ENCODE data around the gene RBCK1.
"Not testable (repeated sequence)": the region's sequence is repeated elsewhere in the genome, so short reads cannot be mapped to it uniquely, and the experiment has no call there.

Gene RBCK1

DNA sequence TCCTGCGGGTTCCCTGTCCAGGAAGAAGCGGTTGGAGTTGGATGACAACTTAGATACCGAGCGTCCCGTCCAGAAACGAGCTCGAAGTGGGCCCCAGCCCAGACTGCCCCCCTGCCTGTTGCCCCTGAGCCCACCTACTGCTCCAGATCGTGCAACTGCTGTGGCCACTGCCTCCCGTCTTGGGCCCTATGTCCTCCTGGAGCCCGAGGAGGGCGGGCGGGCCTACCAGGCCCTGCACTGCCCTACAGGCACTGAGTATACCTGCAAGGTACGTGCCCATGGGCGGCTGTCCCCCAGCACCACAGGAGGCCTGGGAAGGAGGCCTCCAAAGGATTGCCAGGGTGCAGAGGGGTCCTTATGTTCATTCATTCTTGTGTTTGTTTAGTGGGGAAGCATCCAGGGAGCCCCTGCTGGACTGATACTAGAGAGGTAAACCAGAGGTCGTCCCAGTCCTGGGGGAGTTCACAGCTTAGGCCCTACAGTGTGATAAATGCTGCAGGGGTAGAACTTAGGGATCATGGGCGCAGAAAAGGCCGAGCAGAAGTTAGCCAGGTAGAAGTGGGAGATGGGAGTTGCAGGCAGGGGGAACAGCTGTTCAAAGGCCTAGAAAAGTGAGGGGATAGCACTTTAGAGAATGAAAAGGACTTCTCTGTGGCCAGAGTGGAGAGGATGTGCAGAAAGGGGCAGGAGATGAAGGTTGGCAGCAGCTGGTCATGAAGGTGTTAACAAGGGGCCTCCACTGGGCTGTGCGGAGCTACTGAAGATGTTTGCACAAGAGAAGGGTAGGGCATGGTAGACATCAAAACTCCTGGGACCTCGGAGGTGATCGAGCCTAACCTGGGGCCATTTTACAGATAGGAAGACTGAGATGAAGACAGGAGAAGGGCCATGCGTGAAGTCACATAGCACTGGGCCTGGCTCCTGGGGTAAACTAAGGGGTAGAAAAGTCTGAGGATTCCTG lies 19.8 kb upstream of the RBCK1 start:
- Histone ChIP-seq H3K36me3 (ENCODE audit: insufficient read depth, low read length) (peaks cover 87% of the 10 kb centered on the region; the same call in 1 of the 2 replicates), H3K9ac (ENCODE audit: insufficient read length) (no peak overlapping the region), H3K4me3 (no peak overlapping the region), H3K9me3 (ENCODE audit: low read depth, low read length) (no peaks in the 10 kb centered on the region), H3K27ac (no peak overlapping the region)
- TF ChIP-seq POLR2AphosphoS5 (IDR thresholded peaks at IDR 0.05; ENCODE audit: borderline replicate concordance, low read depth, low read length), result no peak
- no peak for TF ChIP-seq EZH2 (IDR thresholded peaks at IDR 0.05)
- no peak for TF ChIP-seq FOXP2 (optimal IDR thresholded peaks at IDR 0.05; ENCODE audit: control extremely low read depth, extremely low read length, insufficient read depth)
- no peak for DNase-seq (ENCODE audit: low read depth, low spot score)

- Histone ChIP-seq H3K9ac (ENCODE audit: insufficient read length) (no peak overlapping the region), H3K36me3 (ENCODE audit: insufficient read depth, low read length) (peaks cover 86% of the 10 kb centered on the region; the same call in 1 of the 2 replicates), H3K4me3 (no peak overlapping the region), H3K27ac (no peak overlapping the region), H3K9me3 (ENCODE audit: low read depth, low read length) (no peaks in the 10 kb centered on the region)
- no peak for DNase-seq (ENCODE audit: low read depth, low spot score)
- no peak for TF ChIP-seq FOXP2 (optimal IDR thresholded peaks at IDR 0.05; ENCODE audit: control extremely low read depth, extremely low read length, insufficient read depth)
- TF ChIP-seq EZH2 (IDR thresholded peaks at IDR 0.05), result no peak
- no peak for TF ChIP-seq POLR2AphosphoS5 (IDR thresholded peaks at IDR 0.05; ENCODE audit: borderline replicate concordance, low read depth, low read length)
Observed at GRCh38 chr20:389220-389619, 18.9 kb upstream of the RBCK1 start.

- no peak overlapping the region for H3K4me3 ChIP-seq
- no peak overlapping the region for H3K9ac ChIP-seq (ENCODE audit: insufficient read length)
- no peak for DNase-seq (ENCODE audit: low read depth, low spot score)
- H3K27ac ChIP-seq, result no peak overlapping the region
- peaks cover 92% of the 10 kb centered on the region; the same call in 1 of the 2 replicates for H3K36me3 ChIP-seq (ENCODE audit: insufficient read depth, low read length)
- no peak for TF ChIP-seq FOXP2 (optimal IDR thresholded peaks at IDR 0.05; ENCODE audit: control extremely low read depth, extremely low read length, insufficient read depth)
- no peak for TF ChIP-seq EZH2 (IDR thresholded peaks at IDR 0.05)
- no peak for TF ChIP-seq POLR2AphosphoS5 (IDR thresholded peaks at IDR 0.05; ENCODE audit: borderline replicate concordance, low read depth, low read length)
- H3K9me3 ChIP-seq (ENCODE audit: low read depth, low read length), result no peaks in the 10 kb centered on the region
Observed at GRCh38 chr20:391041-391711, 16.9 kb upstream of the RBCK1 start.

- H3K36me3 ChIP-seq (ENCODE audit: insufficient read depth, low read length), result peaks cover 95% of the 10 kb centered on the region; the same call in 1 of the 2 replicates
- H3K9ac ChIP-seq (ENCODE audit: insufficient read length); H3K9me3 ChIP-seq (ENCODE audit: low read depth, low read length); H3K27ac ChIP-seq; H3K4me3 ChIP-seq; DNase-seq (ENCODE audit: low read depth, low spot score): not testable (repeated sequence)
Observed at GRCh38 chr20:393296-393695, 14.8 kb upstream of the RBCK1 start.

DNA sequence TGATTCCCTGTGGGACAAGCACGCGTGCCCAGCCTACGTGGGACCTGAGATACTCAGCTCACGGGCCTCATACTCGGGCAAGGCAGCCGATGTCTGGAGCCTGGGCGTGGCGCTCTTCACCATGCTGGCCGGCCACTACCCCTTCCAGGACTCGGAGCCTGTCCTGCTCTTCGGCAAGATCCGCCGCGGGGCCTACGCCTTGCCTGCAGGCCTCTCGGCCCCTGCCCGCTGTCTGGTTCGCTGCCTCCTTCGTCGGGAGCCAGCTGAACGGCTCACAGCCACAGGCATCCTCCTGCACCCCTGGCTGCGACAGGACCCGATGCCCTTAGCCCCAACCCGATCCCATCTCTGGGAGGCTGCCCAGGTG lies 11.9 kb upstream of the RBCK1 start:
- TF ChIP-seq POLR2AphosphoS5 (IDR thresholded peaks at IDR 0.05; ENCODE audit: borderline replicate concordance, low read depth, low read length) (no peak), FOXP2 (optimal IDR thresholded peaks at IDR 0.05; ENCODE audit: control extremely low read depth, extremely low read length, insufficient read depth) (no peak), EZH2 (IDR thresholded peaks at IDR 0.05) (no peak)
- H3K4me3 ChIP-seq, result no peak overlapping the region
- H3K36me3 ChIP-seq (ENCODE audit: insufficient read depth, low read length), result peaks cover 65% of the 10 kb centered on the region; the same call in 1 of the 2 replicates
- no peak overlapping the region for H3K27ac ChIP-seq
- no peak for DNase-seq (ENCODE audit: low read depth, low spot score)
- no peaks in the 10 kb centered on the region for H3K9me3 ChIP-seq (ENCODE audit: low read depth, low read length)
- no peak overlapping the region for H3K9ac ChIP-seq (ENCODE audit: insufficient read length)

- no peak for TF ChIP-seq EZH2 (IDR thresholded peaks at IDR 0.05)
- no peak for TF ChIP-seq POLR2AphosphoS5 (IDR thresholded peaks at IDR 0.05; ENCODE audit: borderline replicate concordance, low read depth, low read length)
- TF ChIP-seq FOXP2 (optimal IDR thresholded peaks at IDR 0.05; ENCODE audit: control extremely low read depth, extremely low read length, insufficient read depth), result no peak
- Histone ChIP-seq H3K36me3 (ENCODE audit: insufficient read depth, low read length) (peaks cover 59% of the 10 kb centered on the region; the same call in 1 of the 2 replicates), H3K9me3 (ENCODE audit: low read depth, low read length) (no peaks in the 10 kb centered on the region), H3K27ac (no peak overlapping the region), H3K4me3 (no peak overlapping the region), H3K9ac (ENCODE audit: insufficient read length) (no peak overlapping the region)
- no peak for DNase-seq (ENCODE audit: low read depth, low spot score)
Observed at GRCh38 chr20:396619-397431, 11.3 kb upstream of the RBCK1 start.

DNA sequence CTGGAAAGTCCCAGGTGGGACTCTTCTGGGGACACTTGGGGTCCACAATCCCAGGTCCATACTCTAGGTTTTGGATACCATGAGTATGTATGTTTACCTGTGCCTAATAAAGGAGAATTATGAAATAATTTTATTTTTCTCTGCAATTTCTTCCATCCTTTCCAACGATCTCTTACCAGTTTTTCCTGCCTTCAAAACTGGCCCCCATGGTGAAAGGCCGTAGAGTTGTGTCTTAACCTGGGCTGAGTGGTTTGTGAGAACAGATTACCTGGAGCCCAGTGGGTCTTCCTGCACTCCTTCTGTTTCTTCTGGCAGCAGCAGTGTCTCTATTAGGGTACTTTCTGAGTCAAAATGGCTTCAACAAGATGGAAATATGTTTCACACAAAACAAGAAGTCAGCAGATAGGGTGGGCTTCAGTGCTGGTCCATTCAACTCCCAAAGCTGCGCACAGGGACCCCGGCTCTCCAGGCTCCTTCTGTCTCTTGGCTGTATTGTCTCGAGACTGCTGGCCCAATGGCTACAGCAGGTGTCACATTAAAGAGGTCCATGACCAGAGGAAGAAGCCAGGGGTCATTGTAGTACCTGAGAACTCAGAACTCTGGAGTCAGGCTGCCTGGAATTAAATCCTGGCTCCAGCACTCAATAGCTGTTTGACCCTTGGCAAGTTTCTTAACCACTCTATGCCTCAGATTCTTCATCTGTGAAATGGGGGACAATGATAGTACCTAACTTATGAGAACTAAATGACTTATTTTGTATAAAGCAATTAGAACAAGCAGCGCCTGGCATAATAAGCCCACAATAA lies 10.5 kb upstream of the RBCK1 start:
- TF ChIP-seq POLR2AphosphoS5 (IDR thresholded peaks at IDR 0.05; ENCODE audit: borderline replicate concordance, low read depth, low read length) (no peak), FOXP2 (optimal IDR thresholded peaks at IDR 0.05; ENCODE audit: control extremely low read depth, extremely low read length, insufficient read depth) (no peak), EZH2 (IDR thresholded peaks at IDR 0.05) (no peak)
- no peak overlapping the region for H3K4me3 ChIP-seq
- no peak for DNase-seq (ENCODE audit: low read depth, low spot score)
- no peak overlapping the region for H3K27ac ChIP-seq
- peaks cover 51% of the 10 kb centered on the region; the same call in 1 of the 2 replicates for H3K36me3 ChIP-seq (ENCODE audit: insufficient read depth, low read length)
- no peak overlapping the region for H3K9ac ChIP-seq (ENCODE audit: insufficient read length)
- H3K9me3 ChIP-seq (ENCODE audit: low read depth, low read length), result no peaks in the 10 kb centered on the region

All from SK-N-MC (cell line).